HCT116 (cell line): ENCODE data around the gene AMER3.

Experiments
- EZH2 ChIP-seq: fragments of 200-600 bp; sonication (generic); IDR thresholded peaks from 2 replicates; pipeline ENCODE4 v1.6.1; 2017; ENCODE audit warnings: antibody characterized with exemption, mixed run types
- FOSL1 ChIP-seq: IDR thresholded peaks from 2 replicates; pipeline ENCODE4 v1.6.1; 2012; ENCODE audit warnings: low read depth
- JUND ChIP-seq: IDR thresholded peaks from 2 replicates; pipeline ENCODE4 v1.6.1; 2012
- POLR2A ChIP-seq: IDR thresholded peaks from 2 replicates; pipeline ENCODE4 v1.7.0; 2011; ENCODE audit warnings: borderline replicate concordance; ENCODE audit not compliant: insufficient read depth, insufficient read length; ENCODE audit errors: extremely low read depth
- RAD21 ChIP-seq: IDR thresholded peaks from 2 replicates; pipeline ENCODE4 v1.6.1; 2012; ENCODE audit warnings: low read depth, mild to moderate bottlenecking
- ZFX ChIP-seq: fragments of 450-650 bp; IDR thresholded peaks from 2 replicates; pipeline ENCODE4 v1.6.1; 2017
- ZNF274 ChIP-seq: fragments of 200-500 bp; sonication (Bioruptor generic); IDR thresholded peaks from 2 replicates; pipeline ENCODE4 v1.6.1; 2014; ENCODE audit warnings: mild to moderate bottlenecking, low read depth, low read length, inconsistent platforms
- TF ChIP-seq, protein P1 (sequence below): IDR thresholded peaks from 2 replicates; pipeline ENCODE4 v1.6.1; 2011; ENCODE audit warnings: mild to moderate bottlenecking, low read length, moderate library complexity; ENCODE audit not compliant: insufficient replicate concordance; ENCODE audit errors: extremely low read depth
- TF ChIP-seq, protein P2 (sequence below), 3 experiments: fragments of 200-600 bp in 1 of 3; sonication (generic) in 1 of 3; IDR thresholded peaks in 2 of 3; conservative IDR thresholded peaks in 1 of 3; 2 replicates each; pipeline ENCODE4 v1.5.1; 2012 to 2017; ENCODE audit warnings: low read depth in 2 of 3, low read length in 2 of 3, antibody characterized with exemption in 1 of 3, borderline replicate concordance in 1 of 3, control low read depth in 1 of 3, mild to moderate bottlenecking in 1 of 3, mixed read lengths in 1 of 3, mixed run types in 1 of 3, moderate library complexity in 1 of 3; ENCODE audit not compliant: insufficient read depth in 1 of 3
- TF ChIP-seq, protein P3 (sequence below): IDR thresholded peaks from 2 replicates; pipeline ENCODE4 v1.6.1; 2012; ENCODE audit warnings: low read depth

DNA sequence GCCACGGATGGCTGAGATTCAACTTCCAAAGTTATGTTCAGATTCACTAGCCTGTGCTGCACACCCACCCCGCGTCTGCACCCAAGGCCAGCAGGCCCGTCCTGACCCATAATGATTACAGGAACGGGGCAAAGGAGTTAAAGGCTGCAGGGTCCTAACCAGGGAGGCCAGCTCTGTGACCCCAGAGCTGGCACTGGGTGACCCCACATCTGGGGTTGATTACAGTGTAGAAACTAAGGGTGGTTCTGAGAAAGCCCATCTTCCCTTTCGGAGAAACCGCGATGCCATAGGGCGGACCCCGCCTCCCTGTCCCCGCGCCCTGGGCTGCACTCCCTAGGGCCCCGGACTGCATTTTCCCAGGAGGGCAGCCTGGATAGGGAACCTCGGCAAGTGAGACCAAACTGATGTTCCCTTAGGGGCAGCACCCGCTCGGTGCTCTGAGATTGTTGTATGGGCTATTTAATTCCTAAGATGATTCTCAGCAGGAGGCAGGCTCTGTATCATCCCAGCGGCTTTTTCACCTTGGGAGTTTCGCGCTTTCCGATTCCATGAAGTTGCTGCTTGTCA is 28.6 kb upstream of the AMER3 start:
- TF ChIP-seq, protein P1, sequence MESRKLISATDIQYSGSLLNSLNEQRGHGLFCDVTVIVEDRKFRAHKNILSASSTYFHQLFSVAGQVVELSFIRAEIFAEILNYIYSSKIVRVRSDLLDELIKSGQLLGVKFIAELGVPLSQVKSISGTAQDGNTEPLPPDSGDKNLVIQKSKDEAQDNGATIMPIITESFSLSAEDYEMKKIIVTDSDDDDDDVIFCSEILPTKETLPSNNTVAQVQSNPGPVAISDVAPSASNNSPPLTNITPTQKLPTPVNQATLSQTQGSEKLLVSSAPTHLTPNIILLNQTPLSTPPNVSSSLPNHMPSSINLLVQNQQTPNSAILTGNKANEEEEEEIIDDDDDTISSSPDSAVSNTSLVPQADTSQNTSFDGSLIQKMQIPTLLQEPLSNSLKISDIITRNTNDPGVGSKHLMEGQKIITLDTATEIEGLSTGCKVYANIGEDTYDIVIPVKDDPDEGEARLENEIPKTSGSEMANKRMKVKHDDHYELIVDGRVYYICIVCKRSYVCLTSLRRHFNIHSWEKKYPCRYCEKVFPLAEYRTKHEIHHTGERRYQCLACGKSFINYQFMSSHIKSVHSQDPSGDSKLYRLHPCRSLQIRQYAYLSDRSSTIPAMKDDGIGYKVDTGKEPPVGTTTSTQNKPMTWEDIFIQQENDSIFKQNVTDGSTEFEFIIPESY, result no peak
- TF ChIP-seq, protein P2, sequence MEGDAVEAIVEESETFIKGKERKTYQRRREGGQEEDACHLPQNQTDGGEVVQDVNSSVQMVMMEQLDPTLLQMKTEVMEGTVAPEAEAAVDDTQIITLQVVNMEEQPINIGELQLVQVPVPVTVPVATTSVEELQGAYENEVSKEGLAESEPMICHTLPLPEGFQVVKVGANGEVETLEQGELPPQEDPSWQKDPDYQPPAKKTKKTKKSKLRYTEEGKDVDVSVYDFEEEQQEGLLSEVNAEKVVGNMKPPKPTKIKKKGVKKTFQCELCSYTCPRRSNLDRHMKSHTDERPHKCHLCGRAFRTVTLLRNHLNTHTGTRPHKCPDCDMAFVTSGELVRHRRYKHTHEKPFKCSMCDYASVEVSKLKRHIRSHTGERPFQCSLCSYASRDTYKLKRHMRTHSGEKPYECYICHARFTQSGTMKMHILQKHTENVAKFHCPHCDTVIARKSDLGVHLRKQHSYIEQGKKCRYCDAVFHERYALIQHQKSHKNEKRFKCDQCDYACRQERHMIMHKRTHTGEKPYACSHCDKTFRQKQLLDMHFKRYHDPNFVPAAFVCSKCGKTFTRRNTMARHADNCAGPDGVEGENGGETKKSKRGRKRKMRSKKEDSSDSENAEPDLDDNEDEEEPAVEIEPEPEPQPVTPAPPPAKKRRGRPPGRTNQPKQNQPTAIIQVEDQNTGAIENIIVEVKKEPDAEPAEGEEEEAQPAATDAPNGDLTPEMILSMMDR (IDR thresholded peaks at IDR 0.05 in 2 of 3, conservative IDR thresholded peaks at IDR 0.05 in 1 of 3; ENCODE audit: borderline replicate concordance in 1 of 3, insufficient read depth in 1 of 3, low read depth in 2 of 3, low read length in 2 of 3), result no peak
- TF ChIP-seq EZH2, result no peak
- TF ChIP-seq, protein P3, sequence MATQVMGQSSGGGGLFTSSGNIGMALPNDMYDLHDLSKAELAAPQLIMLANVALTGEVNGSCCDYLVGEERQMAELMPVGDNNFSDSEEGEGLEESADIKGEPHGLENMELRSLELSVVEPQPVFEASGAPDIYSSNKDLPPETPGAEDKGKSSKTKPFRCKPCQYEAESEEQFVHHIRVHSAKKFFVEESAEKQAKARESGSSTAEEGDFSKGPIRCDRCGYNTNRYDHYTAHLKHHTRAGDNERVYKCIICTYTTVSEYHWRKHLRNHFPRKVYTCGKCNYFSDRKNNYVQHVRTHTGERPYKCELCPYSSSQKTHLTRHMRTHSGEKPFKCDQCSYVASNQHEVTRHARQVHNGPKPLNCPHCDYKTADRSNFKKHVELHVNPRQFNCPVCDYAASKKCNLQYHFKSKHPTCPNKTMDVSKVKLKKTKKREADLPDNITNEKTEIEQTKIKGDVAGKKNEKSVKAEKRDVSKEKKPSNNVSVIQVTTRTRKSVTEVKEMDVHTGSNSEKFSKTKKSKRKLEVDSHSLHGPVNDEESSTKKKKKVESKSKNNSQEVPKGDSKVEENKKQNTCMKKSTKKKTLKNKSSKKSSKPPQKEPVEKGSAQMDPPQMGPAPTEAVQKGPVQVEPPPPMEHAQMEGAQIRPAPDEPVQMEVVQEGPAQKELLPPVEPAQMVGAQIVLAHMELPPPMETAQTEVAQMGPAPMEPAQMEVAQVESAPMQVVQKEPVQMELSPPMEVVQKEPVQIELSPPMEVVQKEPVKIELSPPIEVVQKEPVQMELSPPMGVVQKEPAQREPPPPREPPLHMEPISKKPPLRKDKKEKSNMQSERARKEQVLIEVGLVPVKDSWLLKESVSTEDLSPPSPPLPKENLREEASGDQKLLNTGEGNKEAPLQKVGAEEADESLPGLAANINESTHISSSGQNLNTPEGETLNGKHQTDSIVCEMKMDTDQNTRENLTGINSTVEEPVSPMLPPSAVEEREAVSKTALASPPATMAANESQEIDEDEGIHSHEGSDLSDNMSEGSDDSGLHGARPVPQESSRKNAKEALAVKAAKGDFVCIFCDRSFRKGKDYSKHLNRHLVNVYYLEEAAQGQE, result no peak
- no peak for TF ChIP-seq POLR2A
- TF ChIP-seq ZFX, result no peak
- TF ChIP-seq RAD21, result no peak
- TF ChIP-seq ZNF274, result no peak
- no peak for TF ChIP-seq FOSL1
- no peak for TF ChIP-seq JUND
